Stimulated activated CD4-positive, alpha-beta T cell treated with anti-CD3 and anti-CD28 coated beads, Interleukin-12 subunit alpha, Interleukin-12 subunit beta, amount 100 ng/mL, for 24 hours (primary cell): ENCODE measurements around the gene OR2T5.
"Not testable (repeated sequence)": the region's sequence is repeated elsewhere in the genome, so short reads cannot be mapped to it uniquely, and the experiment has no call there.

Experiments
- DNase-seq, 2 experiments: peaks; one replicate each; pipeline ENCODE4 v3.0.0-alpha.2; 2020; ENCODE audit warnings: low read depth in 2 of 2

The OR2T5 gene, protein sequence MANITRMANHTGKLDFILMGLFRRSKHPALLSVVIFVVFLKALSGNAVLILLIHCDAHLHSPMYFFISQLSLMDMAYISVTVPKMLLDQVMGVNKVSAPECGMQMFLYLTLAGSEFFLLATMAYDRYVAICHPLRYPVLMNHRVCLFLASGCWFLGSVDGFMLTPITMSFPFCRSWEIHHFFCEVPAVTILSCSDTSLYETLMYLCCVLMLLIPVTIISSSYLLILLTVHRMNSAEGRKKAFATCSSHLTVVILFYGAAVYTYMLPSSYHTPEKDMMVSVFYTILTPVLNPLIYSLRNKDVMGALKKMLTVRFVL

DNA sequence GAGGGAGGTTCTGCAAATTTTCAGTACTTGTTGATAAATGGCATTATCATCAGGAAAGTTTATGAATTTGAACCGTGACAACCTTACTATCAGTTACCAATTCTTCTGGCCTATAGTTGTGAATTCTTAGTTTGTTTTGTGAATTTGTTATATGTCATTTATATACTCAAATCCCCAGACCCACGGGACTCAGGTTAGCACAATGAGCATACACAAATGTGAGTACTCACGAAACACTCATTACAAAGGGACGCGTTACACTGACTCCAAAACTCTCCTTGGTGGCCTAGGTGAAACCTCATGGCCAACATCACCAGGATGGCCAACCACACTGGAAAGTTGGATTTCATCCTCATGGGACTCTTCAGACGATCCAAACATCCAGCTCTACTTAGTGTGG, at the start of gene OR2T5:
Gene OR2T5, plus strand, starts transcription at position 301 of the 400 bp plus-strand sequence. Its CDS starts 0 bp downstream, at position 301.
- DNase-seq: not testable (repeated sequence)

DNA sequence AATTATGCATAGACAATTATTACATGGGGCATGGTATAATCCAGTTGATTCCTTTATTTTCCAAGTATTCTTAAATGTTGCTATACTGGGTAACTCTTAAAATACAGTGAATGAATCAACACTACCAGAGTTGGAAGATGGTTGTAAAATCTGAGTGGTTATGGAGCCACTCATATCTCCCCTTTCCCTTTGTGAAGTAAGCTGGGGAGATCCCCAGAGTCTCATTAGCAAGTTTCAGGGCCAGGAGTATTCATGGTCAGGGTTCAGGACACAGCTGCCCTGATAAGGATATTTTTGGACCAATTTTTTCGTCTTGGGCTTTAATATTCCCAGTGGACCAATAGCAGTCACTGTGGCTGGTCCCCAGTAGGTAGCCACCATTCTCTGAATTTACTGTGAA, 49.7 kb upstream of the OR2T5 start:
- not testable (repeated sequence) for DNase-seq

DNA sequence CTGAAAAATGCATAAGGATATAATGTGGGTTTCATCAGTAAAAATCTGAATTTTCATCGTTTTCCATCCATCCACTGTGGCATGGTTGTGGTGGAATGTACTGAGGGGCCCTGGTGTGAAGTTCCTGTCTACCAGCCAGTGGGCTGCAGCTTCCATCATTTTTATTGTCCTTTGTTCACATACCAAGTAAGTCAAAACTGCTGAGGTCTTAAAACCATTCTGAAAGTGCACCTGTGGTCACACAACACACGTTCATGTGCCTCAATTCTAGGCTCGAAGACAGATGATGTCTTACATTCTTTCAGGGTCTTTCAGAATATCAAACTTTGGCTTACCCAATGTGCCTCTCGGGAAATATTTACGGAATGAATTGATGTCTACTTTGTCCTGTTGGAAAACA, 49.1 kb upstream of the OR2T5 start:
- DNase-seq: not testable (repeated sequence)

DNA sequence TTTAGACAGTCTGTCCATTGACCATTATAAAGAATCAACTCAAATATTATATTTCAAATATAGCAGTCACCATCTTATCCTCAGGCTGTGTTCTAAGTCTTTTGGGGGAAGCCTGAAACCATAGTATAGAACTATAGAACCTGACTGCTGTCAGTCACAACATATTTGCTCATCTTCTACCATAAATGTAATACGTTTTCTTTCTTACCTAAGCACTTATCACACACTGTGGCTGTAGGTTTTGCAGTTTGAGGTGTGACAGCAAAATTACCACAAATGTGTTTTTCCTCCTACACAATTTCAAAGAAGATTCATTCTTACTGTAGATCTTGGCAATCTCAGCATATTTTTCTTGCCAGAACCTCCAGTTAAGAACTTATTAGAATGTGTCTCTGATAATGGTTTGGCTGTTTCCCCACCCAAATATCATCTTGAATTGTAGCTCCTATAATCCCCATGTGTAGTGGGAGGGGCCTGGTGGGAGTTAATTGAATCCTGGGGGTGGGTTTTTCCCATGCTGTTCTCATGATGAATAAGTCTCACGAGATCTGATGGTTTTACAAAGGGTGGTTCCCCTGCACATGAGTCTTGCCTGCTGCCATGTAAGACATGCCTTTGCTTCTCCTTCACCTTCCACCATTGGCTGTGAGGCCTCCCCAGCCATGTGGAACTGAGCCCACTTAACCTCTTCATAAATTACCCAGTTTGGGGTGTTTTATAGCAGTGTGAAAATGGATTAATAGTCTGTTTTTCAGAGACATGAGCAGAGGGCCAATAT, 45.7 kb upstream of the OR2T5 start:
- not testable (repeated sequence) for DNase-seq

DNA sequence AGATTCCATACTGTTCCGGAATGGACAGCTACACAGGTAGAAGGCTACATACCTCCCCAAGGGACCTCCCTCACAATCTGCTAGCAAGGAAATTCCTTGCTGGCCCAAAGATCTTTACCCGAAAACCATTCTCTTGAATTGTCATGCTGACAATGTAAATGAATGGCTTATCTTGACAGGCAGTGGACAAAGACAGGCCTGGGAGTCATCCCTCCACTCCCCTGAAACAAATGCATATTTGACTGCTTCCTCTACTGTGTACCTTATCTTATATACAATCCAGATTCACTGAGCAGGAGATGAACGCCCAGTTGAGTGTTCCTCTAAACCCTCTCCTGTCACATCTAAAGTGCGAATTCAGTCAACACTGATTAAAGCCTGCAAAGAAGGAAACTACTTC, 43.8 kb upstream of the OR2T5 start:
- not testable (repeated sequence) for DNase-seq

DNA sequence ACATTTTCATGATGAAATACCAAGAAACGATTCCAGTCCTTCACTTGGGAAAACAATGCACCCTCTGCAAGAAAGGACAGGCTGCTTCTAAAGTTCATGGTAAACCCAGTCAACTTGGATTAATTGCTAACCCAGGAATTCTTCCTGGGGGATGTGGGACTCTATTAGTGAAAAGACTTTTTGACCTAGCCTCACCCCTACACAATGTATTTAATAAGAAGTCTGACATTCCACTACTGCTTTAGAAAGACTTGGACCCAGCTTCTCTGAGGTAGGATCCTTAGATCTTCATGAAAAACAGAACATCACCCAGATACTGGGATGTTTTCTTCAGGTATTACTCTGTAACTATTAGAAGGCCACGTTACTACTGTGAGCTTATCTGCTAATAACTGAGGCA, 43.0 kb upstream of the OR2T5 start, which contains the start of gene OR2T2:
Gene OR2T2, plus strand, starts transcription at position 239 of the 400 bp plus-strand sequence. CDS start 7,161 bp downstream, outside the sequence.
- not testable (repeated sequence) for DNase-seq

DNA sequence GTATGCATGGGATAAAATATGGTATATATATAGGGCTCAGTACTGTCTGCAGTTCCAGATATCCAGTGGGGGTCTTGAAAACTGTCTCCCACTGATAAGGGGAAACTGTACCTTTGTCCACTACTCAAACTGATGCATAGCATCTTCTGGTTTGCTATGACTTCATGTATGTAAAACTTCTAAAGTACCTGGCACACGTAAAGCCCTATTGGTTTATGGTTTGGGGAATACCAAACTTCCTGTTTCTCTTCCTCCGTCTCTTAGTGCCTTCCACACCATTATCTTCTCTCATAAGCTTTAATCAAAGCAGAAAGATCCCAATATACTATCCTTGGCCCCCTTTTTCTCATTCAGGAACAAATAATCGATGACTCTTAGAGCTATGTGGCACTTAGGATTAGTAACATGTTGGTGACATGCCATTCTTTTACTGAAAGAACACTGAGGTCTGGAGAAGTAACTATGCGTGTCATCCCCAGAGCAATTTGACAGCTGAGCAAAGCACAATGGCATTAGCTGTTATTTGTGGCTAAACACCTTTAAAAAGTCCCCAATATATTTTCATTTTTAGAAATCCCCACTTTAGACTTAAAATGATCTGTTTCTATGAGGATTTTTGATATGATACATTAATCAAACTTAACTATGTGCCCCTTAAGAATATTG, 39.8 kb upstream of the OR2T5 start:
- not testable (repeated sequence) for DNase-seq

DNA sequence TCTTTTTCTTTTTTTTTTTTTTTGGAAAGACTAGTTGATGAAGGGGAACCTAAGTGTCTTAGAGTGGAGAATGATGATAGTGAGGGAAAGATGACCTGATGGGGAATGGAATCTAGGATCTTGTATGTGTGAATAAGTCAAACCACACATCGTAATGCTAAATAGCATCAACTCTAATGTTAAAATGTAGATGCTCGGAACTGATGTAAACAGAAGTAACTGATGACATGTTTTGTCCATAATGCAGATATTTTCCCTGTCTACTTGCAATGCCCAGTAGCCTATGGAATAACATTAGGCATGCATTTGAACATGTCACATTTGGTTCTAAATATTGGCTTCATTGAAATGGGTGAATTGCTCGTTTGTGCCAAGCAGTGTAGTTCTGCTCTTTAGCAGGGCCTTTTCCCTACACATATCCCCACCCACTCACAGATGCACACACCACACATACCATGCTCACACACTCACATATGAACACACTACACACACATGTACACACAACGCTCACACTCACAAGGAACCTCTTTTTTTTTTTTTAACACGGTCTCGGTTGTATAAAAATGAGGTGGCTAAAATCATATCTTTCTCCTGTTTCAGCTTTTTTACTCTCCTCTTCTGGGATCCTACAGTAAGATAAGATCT, 38.4 kb upstream of the OR2T5 start:
- not testable (repeated sequence) for DNase-seq

DNA sequence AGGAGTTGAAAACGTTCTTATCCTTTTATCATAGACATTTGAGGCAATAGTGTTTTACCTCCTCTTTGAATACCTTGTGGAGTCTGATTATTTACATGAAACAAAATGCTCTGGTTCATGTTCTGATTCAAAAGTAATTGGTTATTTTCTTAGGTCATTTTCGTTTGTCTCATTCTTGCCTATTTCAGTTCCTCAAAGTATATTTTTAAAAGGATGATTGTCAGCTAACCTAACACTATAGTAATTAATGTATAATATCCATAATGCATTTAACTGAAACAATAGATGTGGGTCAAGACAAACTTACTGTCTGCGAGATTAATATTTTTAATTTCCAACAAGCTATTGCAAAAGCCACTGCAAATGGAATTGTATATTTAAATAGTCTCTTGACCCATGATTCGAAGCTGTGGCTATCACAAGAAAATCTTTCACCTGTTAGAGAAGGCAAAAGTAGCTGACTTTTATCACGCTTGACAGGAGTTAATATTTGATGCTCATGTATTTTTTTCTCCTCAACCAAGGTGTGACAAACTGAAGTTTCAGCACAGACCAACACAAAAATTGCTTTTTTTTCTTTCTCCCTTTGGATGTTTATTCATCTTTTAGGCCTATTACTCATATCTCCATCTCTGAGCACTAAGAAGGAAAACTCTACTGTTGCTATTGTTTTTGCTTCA, 37.8 kb upstream of the OR2T5 start:
- DNase-seq: not testable (repeated sequence)

DNA sequence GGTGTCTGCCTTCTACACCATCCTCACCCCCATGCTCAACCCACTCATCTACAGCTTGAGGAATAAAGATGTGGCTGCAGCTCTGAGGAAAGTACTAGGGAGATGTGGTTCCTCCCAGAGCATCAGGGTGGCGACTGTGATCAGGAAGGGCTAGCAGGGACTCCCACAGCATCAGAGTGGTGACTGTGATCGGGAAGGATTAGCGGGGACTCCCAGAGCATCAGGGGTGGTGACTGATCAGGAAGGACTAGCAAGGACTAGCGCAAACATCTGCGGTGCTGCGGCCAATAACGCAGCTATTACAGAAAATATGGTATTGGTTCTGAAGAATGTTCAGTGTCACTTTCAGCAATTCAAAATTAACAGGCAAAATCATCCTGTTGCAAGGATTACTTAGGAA, 34.8 kb upstream of the OR2T5 start:
- not testable (repeated sequence) for DNase-seq

DNA sequence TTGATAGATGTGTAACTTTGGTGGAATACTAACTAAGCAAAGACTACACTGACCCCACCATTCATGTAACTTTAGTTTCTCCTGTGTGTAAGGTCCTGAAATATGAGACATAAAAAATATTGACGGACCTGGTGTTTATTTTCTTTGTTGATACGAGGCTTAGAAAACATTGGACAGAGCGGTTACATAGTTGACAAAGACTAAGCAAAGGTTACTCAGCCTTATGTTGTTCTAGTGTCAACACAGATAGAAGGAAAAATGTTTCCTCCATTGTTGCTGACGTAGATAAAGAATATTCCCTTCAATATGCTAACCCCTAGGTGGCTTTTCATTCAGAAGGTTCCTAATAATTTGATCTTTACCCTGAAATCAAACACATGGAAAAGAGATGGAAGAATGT, 33.3 kb upstream of the OR2T5 start:
- not testable (repeated sequence) for DNase-seq

DNA sequence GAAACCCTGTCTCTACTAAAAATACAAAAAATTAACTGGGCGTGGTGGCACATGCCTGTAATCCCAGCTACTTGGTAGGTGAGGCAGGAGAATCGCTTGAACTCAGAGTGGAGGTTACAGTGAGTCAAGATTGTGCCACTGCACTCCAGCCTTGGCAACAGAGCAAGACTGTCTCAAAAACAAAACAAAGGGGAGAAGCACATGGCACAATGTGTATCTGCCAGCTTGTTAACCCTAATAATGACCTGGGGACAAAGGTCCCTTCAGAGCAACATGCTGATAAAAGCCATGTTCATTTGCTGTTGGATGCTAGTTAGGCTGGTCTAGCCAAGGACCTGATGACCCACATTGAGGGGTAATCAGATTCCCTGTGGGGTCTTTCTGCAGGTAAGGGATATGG, 31.8 kb upstream of the OR2T5 start:
- DNase-seq: not testable (repeated sequence)

DNA sequence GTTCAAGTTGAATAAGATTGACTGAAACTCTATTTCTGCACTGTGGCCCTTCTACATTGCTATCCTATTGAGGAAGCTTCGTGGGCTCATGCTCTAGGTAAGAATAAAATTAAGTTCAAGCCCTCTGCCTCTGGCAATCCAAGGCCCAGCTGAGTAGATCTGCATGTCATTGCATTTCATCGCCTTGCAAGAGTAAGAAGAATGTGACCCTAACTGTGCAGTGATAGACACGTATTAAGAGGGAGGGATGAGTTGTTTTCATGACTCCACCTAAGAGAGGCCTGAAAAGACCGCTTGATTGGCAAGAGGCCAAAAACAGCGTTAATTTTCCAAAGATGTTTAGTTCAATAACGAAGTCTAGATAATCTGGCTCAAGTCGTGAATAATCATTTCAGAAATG, 29.3 kb upstream of the OR2T5 start:
- not testable (repeated sequence) for DNase-seq

DNA sequence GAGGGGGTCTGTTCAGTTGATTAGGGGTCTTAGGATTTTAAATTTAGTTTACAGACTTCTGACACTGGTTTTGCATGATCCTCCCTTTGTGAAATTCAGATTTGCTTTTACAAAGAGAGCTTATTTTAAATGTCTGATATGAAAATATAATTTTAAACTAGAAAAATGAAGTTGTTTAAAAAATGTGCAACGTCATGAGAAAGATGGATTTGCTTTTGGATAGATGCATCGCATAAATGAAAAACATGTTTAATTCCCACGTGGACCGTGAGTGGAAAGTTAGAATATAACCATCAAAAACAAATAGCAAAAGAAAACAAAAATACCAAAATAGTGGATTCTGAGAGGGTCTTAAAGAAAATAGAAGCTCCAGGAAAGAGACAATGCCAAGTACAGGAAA, 17.2 kb upstream of the OR2T5 start:
- no peak for DNase-seq

DNA sequence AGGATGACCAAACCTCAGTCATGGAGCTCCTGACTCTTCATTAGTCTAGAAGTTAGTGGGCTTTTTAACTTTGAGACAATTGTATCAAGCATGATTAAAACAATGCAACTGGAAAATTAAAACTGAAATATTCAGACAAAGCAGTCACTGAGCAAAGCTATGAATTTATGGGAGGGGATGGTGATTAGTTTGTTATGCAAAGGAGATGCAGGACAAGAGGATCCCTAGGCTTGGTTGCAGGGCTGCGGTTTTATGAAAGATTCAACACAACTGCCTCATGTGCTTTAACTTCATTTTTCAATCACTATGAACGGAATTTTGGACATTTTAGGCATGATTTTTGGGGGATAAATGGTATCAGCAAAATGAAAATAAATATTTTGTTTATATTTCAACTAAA, 16.3 kb upstream of the OR2T5 start:
- DNase-seq: not testable (repeated sequence)

DNA sequence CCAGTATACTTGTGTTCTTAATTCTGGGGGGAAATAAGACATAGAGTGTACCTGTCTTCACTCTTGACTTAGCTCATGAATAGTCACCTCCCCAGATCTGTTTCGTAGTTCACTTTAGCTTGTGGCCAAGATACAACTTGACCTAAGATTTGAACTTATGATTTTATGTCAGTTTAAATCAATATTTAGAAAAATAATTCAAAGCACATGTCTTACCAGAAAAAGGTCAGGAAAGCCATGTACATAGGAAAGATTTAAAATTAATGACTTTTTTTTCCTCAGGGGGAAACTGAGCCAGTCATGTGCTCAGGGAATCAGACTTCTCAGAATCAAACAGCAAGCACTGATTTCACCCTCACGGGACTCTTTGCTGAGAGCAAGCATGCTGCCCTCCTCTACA, 15.3 kb upstream of the OR2T5 start, which contains the start of gene OR2T3:
Gene OR2T3, plus strand, starts transcription at position 301 of the 400 bp plus-strand sequence. Its CDS starts 0 bp downstream, at position 301.
- DNase-seq: not testable (repeated sequence)

DNA sequence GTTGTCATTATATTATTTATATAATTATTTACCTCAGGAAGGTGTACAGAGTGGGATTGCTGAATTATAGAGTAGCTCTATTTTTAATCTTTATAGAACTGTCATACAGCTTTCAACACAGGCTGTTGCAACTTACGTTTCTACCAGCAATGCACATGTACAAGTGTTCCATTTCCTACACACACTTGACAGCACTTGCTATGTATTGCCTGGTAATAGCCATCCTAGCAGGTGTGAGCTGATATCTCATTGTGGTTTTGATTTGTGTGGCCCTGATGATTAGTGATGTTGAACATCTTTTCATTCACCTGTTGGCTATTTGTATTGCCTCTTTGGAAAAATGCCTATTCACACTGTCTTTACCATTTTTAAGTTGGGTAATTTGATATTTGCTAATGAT, 12.7 kb upstream of the OR2T5 start:
- DNase-seq: not testable (repeated sequence)

DNA sequence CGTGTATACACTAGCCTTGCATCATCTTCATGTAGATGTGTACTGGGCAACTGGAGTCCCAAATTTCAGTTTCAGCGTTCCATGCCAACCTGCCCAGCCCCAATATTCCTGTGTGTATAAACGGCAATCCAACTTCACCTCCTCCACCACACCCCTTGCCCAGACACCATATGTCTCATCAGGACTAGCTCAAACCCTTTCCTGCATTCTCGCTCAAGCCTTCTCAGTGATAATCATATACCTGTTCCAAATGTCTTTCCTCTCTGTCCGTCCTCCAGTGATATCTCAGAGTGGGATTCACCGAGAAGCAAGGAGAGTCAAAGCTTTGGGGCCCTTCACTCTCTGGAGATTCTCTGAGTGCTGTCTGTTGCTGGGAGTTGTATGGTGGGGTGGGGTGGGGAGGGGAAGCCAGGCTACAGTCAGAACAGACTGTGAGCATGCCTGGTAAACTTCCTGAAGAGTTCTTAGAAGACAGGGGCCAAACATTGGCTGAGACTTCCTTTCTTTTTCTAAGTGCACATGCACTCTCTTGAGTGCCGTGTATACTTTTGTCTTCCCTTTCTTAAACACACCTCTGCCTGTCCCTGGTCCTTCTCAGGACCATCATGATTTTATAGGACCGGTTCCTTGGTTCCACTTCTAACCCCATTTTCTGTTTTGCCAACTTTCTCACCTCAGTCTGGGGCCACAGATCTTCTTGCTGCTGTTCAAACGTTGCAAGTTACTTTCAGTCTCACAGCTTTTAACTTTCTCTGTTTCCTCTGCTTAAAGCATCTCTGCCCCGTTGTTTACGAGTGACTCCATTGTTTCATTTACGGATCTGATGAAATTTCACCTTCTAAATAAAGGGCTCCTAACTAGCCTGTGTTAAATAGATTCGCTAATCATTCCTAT, 6.5 kb upstream of the OR2T5 start:
- not testable (repeated sequence) for DNase-seq

DNA sequence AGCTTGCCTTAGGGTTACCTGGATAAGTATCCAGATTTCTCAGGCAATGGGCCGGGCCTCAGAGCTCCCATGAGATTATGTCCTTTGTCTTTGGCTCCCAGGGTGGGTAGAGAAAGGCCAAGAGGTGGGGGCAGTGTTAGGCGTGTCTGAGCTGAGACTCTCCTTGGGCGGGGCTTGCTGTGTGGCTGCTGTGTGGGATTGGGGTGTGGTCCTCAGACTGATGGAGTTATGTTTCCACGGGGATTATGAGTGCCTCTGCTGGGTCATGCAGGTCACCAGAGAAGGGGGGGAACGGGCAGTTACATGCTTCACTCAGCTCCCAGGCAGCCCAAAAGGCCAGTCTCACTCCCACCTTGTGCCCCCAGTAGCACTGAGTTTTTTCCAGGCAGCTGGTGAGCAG, 8.3 kb downstream of the OR2T5 start:
- DNase-seq: not testable (repeated sequence)
